MCF 10A (cell line): Measurements from ENCODE around the gene PITPNM3. TPM values are rescaled to one million over a fixed set of nuclear protein-coding genes. Genes with fewer than 3 reads are reported as not detected.
"Not testable (repeated sequence)": the region's sequence is repeated elsewhere in the genome, so short reads cannot be mapped to it uniquely, and the experiment has no call there.

Experiments used
- BruUV-seq: library from RNA; stranded (reverse); fragments of 400-500 nt; replicated peaks from 2 replicates; lab custom pipeline; 2021; lab: Mats Ljungman, UMichigan
- CTCF ChIA-PET: fragments of 300-600 bp; sonication (Branson Sonifier 250); formaldehyde crosslinking; extraction: SDS; loops from one replicate; lab custom pipeline; 2021; ENCODE audit warnings: antibody characterized with exemption, inconsistent platforms; lab: Yijun Ruan, JAX
- POLR2A ChIA-PET: fragments of 300-600, 350-650 bp; sonication (Branson Sonifier 250); formaldehyde crosslinking; extraction: SDS; loops from one replicate; lab custom pipeline; 2020; ENCODE audit warnings: antibody characterized with exemption, inconsistent platforms; lab: Yijun Ruan, JAX
- DNase-seq: peaks from one replicate; pipeline ENCODE4 v3.0.0-alpha.2; 2018; ENCODE audit not compliant: unreplicated experiment
- H3K27ac Mint-ChIP-seq: one replicate; pipeline ENCODE4 v1.8.0; 2022; ENCODE audit warnings: mild to moderate bottlenecking, low read depth, mixed read lengths; ENCODE audit not compliant: unreplicated experiment
- H3K27me3 Mint-ChIP-seq: one replicate; pipeline ENCODE4 v1.8.0; 2022; ENCODE audit warnings: mixed read lengths; ENCODE audit not compliant: insufficient read depth, unreplicated experiment
- H3K36me3 Mint-ChIP-seq: one replicate; pipeline ENCODE4 v1.8.0; 2022; ENCODE audit warnings: mild to moderate bottlenecking, moderate library complexity, mixed read lengths; ENCODE audit not compliant: insufficient read depth, unreplicated experiment
- H3K4me1 Mint-ChIP-seq: one replicate; pipeline ENCODE4 v1.8.0; 2022; ENCODE audit warnings: mixed read lengths; ENCODE audit not compliant: insufficient read depth, unreplicated experiment
- H3K4me3 Mint-ChIP-seq: one replicate; pipeline ENCODE4 v1.8.0; 2022; ENCODE audit warnings: mild to moderate bottlenecking, moderate library complexity, mixed read lengths; ENCODE audit not compliant: unreplicated experiment
- H3K9me3 Mint-ChIP-seq: one replicate; pipeline ENCODE4 v1.8.0; 2022; ENCODE audit warnings: mixed read lengths; ENCODE audit not compliant: unreplicated experiment
- intact Hi-C: fragments of 100-400 bp; cut with micrococcal nuclease; formaldehyde crosslinking; loops from 2 replicates; pipeline ENCODE4 v1.14.1; 2022
- total RNA-seq: library from RNA; stranded (reverse); gene quantifications from 2 replicates; pipeline ENCODE4 v1.2.3, GENCODE V29; 2022
- TF ChIP-seq, protein P1 (sequence below): fragments of 200-600 bp; IDR thresholded peaks from one replicate; pipeline ENCODE4 v1.8.0; 2022; ENCODE audit warnings: antibody characterized with exemption, mild to moderate bottlenecking; ENCODE audit not compliant: unreplicated experiment

Gene PITPNM3
- total RNA-seq, 1 experiment from 2014 or later = 22.8 TPM

- CTCF ChIA-PET = interaction anchor here (0.6 to 3.7 kb wide), 3 partner anchors 12 to 838 kb away, joined by 3 to 18 read pairs (median 3); no protein-coding TSS in a partner anchor
- no peak for DNase-seq
- POLR2A ChIA-PET = interaction anchor here (0.6 to 1.0 kb wide), 2 partner anchors 13 to 108 kb away, joined by 3 read pairs; no protein-coding TSS in a partner anchor
- Mint-ChIP-seq H3K36me3 (peaks cover 28% of the 10 kb centered on the region), H3K27me3 (no peaks in the 10 kb centered on the region), H3K4me1 (no peaks in the 10 kb centered on the region), H3K4me3 (no peak overlapping the region), H3K27ac (no peak overlapping the region), H3K9me3 (no peaks in the 10 kb centered on the region)
- TF ChIP-seq, protein P1, sequence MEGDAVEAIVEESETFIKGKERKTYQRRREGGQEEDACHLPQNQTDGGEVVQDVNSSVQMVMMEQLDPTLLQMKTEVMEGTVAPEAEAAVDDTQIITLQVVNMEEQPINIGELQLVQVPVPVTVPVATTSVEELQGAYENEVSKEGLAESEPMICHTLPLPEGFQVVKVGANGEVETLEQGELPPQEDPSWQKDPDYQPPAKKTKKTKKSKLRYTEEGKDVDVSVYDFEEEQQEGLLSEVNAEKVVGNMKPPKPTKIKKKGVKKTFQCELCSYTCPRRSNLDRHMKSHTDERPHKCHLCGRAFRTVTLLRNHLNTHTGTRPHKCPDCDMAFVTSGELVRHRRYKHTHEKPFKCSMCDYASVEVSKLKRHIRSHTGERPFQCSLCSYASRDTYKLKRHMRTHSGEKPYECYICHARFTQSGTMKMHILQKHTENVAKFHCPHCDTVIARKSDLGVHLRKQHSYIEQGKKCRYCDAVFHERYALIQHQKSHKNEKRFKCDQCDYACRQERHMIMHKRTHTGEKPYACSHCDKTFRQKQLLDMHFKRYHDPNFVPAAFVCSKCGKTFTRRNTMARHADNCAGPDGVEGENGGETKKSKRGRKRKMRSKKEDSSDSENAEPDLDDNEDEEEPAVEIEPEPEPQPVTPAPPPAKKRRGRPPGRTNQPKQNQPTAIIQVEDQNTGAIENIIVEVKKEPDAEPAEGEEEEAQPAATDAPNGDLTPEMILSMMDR = no peak
- no TSS peak for BruUV-seq
- intact Hi-C loops = no loop called here
These were observed 70.5 kb downstream of the PITPNM3 start for GRCh38 chr17:6485646-6486412.

DNA sequence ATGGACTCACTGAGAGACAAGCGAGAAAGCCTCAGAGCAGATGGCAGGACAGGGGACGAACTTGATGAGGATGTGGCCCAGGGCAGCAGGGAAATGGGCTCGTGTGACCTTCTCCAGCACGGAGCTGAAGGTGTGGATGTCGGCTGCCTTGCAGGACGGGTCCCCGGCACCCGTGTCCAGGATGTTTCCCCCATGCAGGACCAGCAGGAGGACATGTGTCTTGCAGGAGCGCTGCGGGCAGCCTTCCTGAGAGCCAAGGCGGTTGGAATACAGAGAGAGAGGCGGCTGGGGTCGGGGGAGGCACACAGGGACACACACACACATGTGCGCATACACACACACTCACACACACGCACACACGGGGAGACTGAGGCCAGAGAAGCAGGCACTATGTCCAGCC lies 72.8 kb downstream of the PITPNM3 start:
- BruUV-seq = no TSS peak
- H3K9me3 Mint-ChIP-seq = no peaks in the 10 kb centered on the region
- CTCF ChIA-PET = interaction anchor here (1.3 to 3.7 kb wide), 2 partner anchors 8 to 10 kb away, joined by 5 to 18 read pairs; no protein-coding TSS in a partner anchor
- no peak overlapping the region for H3K27ac Mint-ChIP-seq
- H3K4me1 Mint-ChIP-seq = no peaks in the 10 kb centered on the region
- POLR2A ChIA-PET = no interaction called here
- no peak for DNase-seq
- TF ChIP-seq, protein P1 = no peak
- H3K27me3 Mint-ChIP-seq = no peaks in the 10 kb centered on the region
- intact Hi-C loops = no loop called here
- no peak overlapping the region for H3K4me3 Mint-ChIP-seq
- H3K36me3 Mint-ChIP-seq = peaks cover 28% of the 10 kb centered on the region

- BruUV-seq, H3K4me3 Mint-ChIP-seq, DNase-seq, intact Hi-C loops, H3K4me1 Mint-ChIP-seq, H3K27me3 Mint-ChIP-seq, H3K9me3 Mint-ChIP-seq, CTCF ChIA-PET, H3K27ac Mint-ChIP-seq: not testable (repeated sequence)
- POLR2A ChIA-PET = interaction anchor here (0.7 kb wide), 1 partner anchor 33 kb away, joined by 3 read pairs; no protein-coding TSS in a partner anchor
- peaks cover 28% of the 10 kb centered on the region for H3K36me3 Mint-ChIP-seq
These were observed 73.6 kb downstream of the PITPNM3 start for GRCh38 chr17:6482796-6483195.

GRCh38 chr17:6482105-6482455 lies 74.3 kb downstream of the PITPNM3 start:
- no peak overlapping the region for H3K27ac Mint-ChIP-seq
- POLR2A ChIA-PET = interaction anchor here (0.7 kb wide), 1 partner anchor 32 kb away, joined by 3 read pairs; no protein-coding TSS in a partner anchor
- H3K9me3 Mint-ChIP-seq = no peaks in the 10 kb centered on the region
- DNase-seq = no peak
- H3K36me3 Mint-ChIP-seq = peaks cover 34% of the 10 kb centered on the region
- H3K4me1 Mint-ChIP-seq = no peaks in the 10 kb centered on the region
- CTCF ChIA-PET = interaction anchor here (0.6 kb wide), 1 partner anchor 1234 kb away, joined by 3 read pairs; no protein-coding TSS in a partner anchor
- H3K4me3 Mint-ChIP-seq = no peak overlapping the region
- TF ChIP-seq, protein P1 = no peak
- H3K27me3 Mint-ChIP-seq = no peaks in the 10 kb centered on the region
- intact Hi-C loops = no loop called here
- BruUV-seq = no TSS peak
